Mammary epithelial cell (primary cell): ENCODE data around the gene SLC28A3.

Source experiments
- EZH2 ChIP-seq: IDR thresholded peaks from 2 replicates; pipeline ENCODE4 v1.6.1; 2012; ENCODE audit warnings: low read length, inconsistent platforms, borderline replicate concordance
- TF ChIP-seq, protein P1 (sequence below), 2 donors: IDR thresholded peaks in 1 of 2; conservative IDR thresholded peaks in 1 of 2; 2 replicates each; pipeline ENCODE4 v1.5.1; 2011 to 2012; ENCODE audit warnings: inconsistent platforms in 2 of 2, low read length in 2 of 2, mild to moderate bottlenecking in 2 of 2, control low read depth in 1 of 2, low read depth in 1 of 2; ENCODE audit not compliant: insufficient read depth in 1 of 2; ENCODE audit errors: extremely low read depth in 1 of 2

DNA sequence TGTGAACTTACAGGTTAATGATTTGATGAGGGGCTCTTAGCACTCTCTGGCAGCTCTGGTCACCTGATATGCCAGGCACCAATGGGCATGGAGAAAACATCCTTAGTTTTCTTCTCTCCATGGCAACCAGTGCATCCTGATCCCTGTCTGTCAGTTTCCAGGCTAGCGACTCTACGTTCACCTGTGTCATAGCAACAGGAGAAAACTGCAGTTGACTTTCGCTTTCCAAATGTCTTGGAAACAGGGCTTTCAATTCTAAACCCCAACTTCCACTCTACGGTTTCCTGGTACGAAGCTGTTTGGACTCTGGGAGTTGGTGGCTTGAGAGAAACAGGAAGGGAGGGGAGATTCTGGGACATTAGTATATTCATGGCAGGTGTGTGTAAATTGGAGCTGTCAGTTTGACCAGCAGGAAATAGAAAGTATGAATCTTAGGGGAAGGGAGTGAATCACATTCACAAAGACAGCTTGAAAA lies 74.4 kb downstream of the SLC28A3 start:
- TF ChIP-seq, protein P1, sequence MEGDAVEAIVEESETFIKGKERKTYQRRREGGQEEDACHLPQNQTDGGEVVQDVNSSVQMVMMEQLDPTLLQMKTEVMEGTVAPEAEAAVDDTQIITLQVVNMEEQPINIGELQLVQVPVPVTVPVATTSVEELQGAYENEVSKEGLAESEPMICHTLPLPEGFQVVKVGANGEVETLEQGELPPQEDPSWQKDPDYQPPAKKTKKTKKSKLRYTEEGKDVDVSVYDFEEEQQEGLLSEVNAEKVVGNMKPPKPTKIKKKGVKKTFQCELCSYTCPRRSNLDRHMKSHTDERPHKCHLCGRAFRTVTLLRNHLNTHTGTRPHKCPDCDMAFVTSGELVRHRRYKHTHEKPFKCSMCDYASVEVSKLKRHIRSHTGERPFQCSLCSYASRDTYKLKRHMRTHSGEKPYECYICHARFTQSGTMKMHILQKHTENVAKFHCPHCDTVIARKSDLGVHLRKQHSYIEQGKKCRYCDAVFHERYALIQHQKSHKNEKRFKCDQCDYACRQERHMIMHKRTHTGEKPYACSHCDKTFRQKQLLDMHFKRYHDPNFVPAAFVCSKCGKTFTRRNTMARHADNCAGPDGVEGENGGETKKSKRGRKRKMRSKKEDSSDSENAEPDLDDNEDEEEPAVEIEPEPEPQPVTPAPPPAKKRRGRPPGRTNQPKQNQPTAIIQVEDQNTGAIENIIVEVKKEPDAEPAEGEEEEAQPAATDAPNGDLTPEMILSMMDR (conservative IDR thresholded peaks at IDR 0.05 in 1 of 2, IDR thresholded peaks at IDR 0.05 in 1 of 2; ENCODE audit: extremely low read depth in 1 of 2, insufficient read depth in 1 of 2, low read depth in 1 of 2, low read length in 2 of 2), result no peak
- no peak for TF ChIP-seq EZH2
